ENCODE measurements around the gene SEC14L1. TPM values are rescaled to one million over a fixed set of nuclear protein-coding genes. Genes with fewer than 3 reads are reported as not detected.

Gene SEC14L1
- total and polyA plus RNA-seq, 4 donors: 17.0 to 52.0 (median 26.8) TPM

DNA sequence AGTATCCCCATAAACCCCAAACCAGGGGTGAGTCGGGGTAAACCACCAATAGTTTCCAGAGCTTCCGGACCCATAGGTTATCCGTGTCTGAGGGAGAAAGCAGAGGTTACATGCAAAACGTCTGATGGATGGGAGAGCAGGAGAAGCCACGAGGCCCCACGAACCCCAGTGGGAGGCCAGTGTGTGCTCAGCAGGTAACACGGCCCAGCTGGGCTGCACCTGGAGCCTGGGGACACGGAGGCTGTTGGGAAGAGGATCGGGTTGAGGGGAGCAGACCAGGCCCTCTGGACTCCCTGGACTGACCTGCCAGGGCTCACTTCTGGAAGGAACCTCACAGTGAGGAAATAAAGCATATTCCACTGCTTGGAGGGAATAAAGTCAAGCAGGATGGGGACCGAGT lies 78.1 kb downstream of the SEC14L1 start:
- no peak for DNase-seq (ENCODE audit: low spot score)
- TF ChIP-seq, protein P1, sequence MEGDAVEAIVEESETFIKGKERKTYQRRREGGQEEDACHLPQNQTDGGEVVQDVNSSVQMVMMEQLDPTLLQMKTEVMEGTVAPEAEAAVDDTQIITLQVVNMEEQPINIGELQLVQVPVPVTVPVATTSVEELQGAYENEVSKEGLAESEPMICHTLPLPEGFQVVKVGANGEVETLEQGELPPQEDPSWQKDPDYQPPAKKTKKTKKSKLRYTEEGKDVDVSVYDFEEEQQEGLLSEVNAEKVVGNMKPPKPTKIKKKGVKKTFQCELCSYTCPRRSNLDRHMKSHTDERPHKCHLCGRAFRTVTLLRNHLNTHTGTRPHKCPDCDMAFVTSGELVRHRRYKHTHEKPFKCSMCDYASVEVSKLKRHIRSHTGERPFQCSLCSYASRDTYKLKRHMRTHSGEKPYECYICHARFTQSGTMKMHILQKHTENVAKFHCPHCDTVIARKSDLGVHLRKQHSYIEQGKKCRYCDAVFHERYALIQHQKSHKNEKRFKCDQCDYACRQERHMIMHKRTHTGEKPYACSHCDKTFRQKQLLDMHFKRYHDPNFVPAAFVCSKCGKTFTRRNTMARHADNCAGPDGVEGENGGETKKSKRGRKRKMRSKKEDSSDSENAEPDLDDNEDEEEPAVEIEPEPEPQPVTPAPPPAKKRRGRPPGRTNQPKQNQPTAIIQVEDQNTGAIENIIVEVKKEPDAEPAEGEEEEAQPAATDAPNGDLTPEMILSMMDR (IDR thresholded peaks at IDR 0.05; ENCODE audit: low read depth, low read length, missing input control): no peak
- TF ChIP-seq HNF4A (conservative IDR thresholded peaks at IDR 0.05): no peak
- no peak for TF ChIP-seq TAF1 (conservative IDR thresholded peaks at IDR 0.05)
- no peak for TF ChIP-seq HNF4G (IDR thresholded peaks at IDR 0.05)
- no peak for TF ChIP-seq FOXA1 (IDR thresholded peaks at IDR 0.05)
- TF ChIP-seq JUND (IDR thresholded peaks at IDR 0.05): no peak
- no peak for TF ChIP-seq YY1 (IDR thresholded peaks at IDR 0.05)
- no peak for TF ChIP-seq FOXA2 (IDR thresholded peaks at IDR 0.05)
- TF ChIP-seq, protein P2, sequence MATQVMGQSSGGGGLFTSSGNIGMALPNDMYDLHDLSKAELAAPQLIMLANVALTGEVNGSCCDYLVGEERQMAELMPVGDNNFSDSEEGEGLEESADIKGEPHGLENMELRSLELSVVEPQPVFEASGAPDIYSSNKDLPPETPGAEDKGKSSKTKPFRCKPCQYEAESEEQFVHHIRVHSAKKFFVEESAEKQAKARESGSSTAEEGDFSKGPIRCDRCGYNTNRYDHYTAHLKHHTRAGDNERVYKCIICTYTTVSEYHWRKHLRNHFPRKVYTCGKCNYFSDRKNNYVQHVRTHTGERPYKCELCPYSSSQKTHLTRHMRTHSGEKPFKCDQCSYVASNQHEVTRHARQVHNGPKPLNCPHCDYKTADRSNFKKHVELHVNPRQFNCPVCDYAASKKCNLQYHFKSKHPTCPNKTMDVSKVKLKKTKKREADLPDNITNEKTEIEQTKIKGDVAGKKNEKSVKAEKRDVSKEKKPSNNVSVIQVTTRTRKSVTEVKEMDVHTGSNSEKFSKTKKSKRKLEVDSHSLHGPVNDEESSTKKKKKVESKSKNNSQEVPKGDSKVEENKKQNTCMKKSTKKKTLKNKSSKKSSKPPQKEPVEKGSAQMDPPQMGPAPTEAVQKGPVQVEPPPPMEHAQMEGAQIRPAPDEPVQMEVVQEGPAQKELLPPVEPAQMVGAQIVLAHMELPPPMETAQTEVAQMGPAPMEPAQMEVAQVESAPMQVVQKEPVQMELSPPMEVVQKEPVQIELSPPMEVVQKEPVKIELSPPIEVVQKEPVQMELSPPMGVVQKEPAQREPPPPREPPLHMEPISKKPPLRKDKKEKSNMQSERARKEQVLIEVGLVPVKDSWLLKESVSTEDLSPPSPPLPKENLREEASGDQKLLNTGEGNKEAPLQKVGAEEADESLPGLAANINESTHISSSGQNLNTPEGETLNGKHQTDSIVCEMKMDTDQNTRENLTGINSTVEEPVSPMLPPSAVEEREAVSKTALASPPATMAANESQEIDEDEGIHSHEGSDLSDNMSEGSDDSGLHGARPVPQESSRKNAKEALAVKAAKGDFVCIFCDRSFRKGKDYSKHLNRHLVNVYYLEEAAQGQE (IDR thresholded peaks at IDR 0.05): no peak
- no peak for TF ChIP-seq RAD21 (IDR thresholded peaks at IDR 0.05)
- TF ChIP-seq NR2F2 (IDR thresholded peaks at IDR 0.05): no peak
- TF ChIP-seq, protein P3, sequence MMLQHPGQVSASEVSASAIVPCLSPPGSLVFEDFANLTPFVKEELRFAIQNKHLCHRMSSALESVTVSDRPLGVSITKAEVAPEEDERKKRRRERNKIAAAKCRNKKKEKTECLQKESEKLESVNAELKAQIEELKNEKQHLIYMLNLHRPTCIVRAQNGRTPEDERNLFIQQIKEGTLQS (IDR thresholded peaks at IDR 0.05): no peak
- TF ChIP-seq, protein P4, sequence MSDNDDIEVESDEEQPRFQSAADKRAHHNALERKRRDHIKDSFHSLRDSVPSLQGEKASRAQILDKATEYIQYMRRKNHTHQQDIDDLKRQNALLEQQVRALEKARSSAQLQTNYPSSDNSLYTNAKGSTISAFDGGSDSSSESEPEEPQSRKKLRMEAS (IDR thresholded peaks at IDR 0.05): no peak
- TF ChIP-seq RXRA (IDR thresholded peaks at IDR 0.05): no peak
- TF ChIP-seq EGR1 (IDR thresholded peaks at IDR 0.05; ENCODE audit: low read depth in 2 of 2): no peak
- TF ChIP-seq GABPA (IDR thresholded peaks at IDR 0.05 in 1 of 2, conservative IDR thresholded peaks at IDR 0.05 in 1 of 2): no peak
- TF ChIP-seq SP1 (IDR thresholded peaks at IDR 0.05): no peak
- TF ChIP-seq, protein P5, sequence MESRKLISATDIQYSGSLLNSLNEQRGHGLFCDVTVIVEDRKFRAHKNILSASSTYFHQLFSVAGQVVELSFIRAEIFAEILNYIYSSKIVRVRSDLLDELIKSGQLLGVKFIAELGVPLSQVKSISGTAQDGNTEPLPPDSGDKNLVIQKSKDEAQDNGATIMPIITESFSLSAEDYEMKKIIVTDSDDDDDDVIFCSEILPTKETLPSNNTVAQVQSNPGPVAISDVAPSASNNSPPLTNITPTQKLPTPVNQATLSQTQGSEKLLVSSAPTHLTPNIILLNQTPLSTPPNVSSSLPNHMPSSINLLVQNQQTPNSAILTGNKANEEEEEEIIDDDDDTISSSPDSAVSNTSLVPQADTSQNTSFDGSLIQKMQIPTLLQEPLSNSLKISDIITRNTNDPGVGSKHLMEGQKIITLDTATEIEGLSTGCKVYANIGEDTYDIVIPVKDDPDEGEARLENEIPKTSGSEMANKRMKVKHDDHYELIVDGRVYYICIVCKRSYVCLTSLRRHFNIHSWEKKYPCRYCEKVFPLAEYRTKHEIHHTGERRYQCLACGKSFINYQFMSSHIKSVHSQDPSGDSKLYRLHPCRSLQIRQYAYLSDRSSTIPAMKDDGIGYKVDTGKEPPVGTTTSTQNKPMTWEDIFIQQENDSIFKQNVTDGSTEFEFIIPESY (IDR thresholded peaks at IDR 0.05): no peak
- no peak overlapping the region for H3K27ac ChIP-seq (ENCODE audit: low read depth in 1 of 2, low read length in 2 of 2)
- no peaks in the 10 kb centered on the region for H3K27me3 ChIP-seq (ENCODE audit: control insufficient read depth in 4 of 4, insufficient read depth in 4 of 4, low read length in 3 of 4)
- H3K4me3 ChIP-seq (ENCODE audit: low read depth in 1 of 3, low read length in 3 of 3): no peak overlapping the region
- H3K9ac ChIP-seq (ENCODE audit: low read depth in 1 of 2, low read length in 2 of 2): no peak overlapping the region
- no peaks in the 10 kb centered on the region for H3K9me3 ChIP-seq (ENCODE audit: control insufficient read depth in 4 of 4, low read length in 3 of 4)
- H3K36me3 ChIP-seq (ENCODE audit: control insufficient read depth in 4 of 4, insufficient read depth in 3 of 4, low read depth in 1 of 4, low read length in 3 of 4): peaks cover 0 to 21% (median 8%) of the 10 kb centered on the region in 4 donors
- 93% methylated on average over 10 of the region's 10 CpGs for WGBS
- H3K4me1 ChIP-seq (ENCODE audit: control insufficient read depth in 4 of 4, insufficient read depth in 4 of 4, low read length in 3 of 4): no peaks in the 10 kb centered on the region
